CD8-positive, alpha-beta memory T cell (primary cell): Measurements from ENCODE around the gene ENAH. TPM values are rescaled to one million over a fixed set of nuclear protein-coding genes. Genes with fewer than 3 reads are reported as not detected.

ENCODE experiments used
- CTCF ChIA-PET: fragments of 350-600 bp; sonication (Branson Sonifier 250); formaldehyde crosslinking; loops from one replicate; lab custom pipeline; 2021; ENCODE audit warnings: antibody characterized with exemption; lab: Charles Lee
- POLR2A ChIA-PET: fragments of 350-600 bp; sonication (Branson Sonifier 250); formaldehyde crosslinking; loops from one replicate; lab custom pipeline; 2021; ENCODE audit warnings: antibody characterized with exemption; lab: Charles Lee
- DNase-seq, 5 donors: peaks; one replicate each; pipeline versions ENCODE4 v3.0.0 to v3.0.0-alpha.2; 2020 to 2022; ENCODE audit warnings: mixed read lengths in 1 of 5
- H3K27ac ChIP-seq: one replicate; pipeline ENCODE4 v1.7.0; 2013; ENCODE audit warnings: low read depth, mild to moderate bottlenecking, low read length, moderate library complexity
- H3K27me3 ChIP-seq: 2 replicates; pipeline ENCODE4 v1.7.0; 2013; ENCODE audit warnings: low read length, mild to moderate bottlenecking; ENCODE audit not compliant: insufficient read depth, poor library complexity, severe bottlenecking
- H3K36me3 ChIP-seq: 2 replicates; pipeline ENCODE4 v1.7.0; 2013; ENCODE audit warnings: mild to moderate bottlenecking, low read length, moderate library complexity; ENCODE audit not compliant: insufficient read depth
- H3K4me1 ChIP-seq: 2 replicates; pipeline ENCODE4 v1.7.0; 2013; ENCODE audit warnings: mild to moderate bottlenecking, low read length, moderate library complexity; ENCODE audit not compliant: insufficient read depth
- H3K4me3 ChIP-seq: 2 replicates; pipeline ENCODE4 v1.7.0; 2013; ENCODE audit warnings: mild to moderate bottlenecking, low read length
- H3K9me3 ChIP-seq: 2 replicates; pipeline ENCODE4 v1.7.0; 2013; ENCODE audit warnings: mild to moderate bottlenecking, low read length
- H3K27ac Mint-ChIP-seq, 8 donors: one replicate each; pipeline ENCODE4 v1.8.0; 2020 to 2021; ENCODE audit warnings: mixed read lengths in 8 of 8, mild to moderate bottlenecking in 6 of 8, inconsistent platforms in 3 of 8, moderate library complexity in 3 of 8
- H3K27me3 Mint-ChIP-seq, 2 donors: one replicate each; pipeline ENCODE4 v1.8.0; 2020 to 2021; ENCODE audit warnings: mixed read lengths in 2 of 2, mild to moderate bottlenecking in 1 of 2, moderate library complexity in 1 of 2
- H3K36me3 Mint-ChIP-seq, 3 donors: one replicate each; pipeline ENCODE4 v1.8.0; 2020 to 2021; ENCODE audit warnings: mixed read lengths in 3 of 3, inconsistent platforms in 1 of 3, mild to moderate bottlenecking in 1 of 3
- H3K4me1 Mint-ChIP-seq, 3 donors: one replicate each; pipeline ENCODE4 v1.8.0; 2020 to 2021; ENCODE audit warnings: mixed read lengths in 3 of 3, inconsistent platforms in 1 of 3, mild to moderate bottlenecking in 1 of 3
- H3K4me3 Mint-ChIP-seq, 7 donors: one replicate each; pipeline ENCODE4 v1.8.0; 2020 to 2021; ENCODE audit warnings: mixed read lengths in 7 of 7, mild to moderate bottlenecking in 6 of 7, moderate library complexity in 4 of 7, inconsistent platforms in 2 of 7
- H3K9me3 Mint-ChIP-seq, 5 donors: one replicate each; pipeline ENCODE4 v1.8.0; 2020 to 2022; ENCODE audit warnings: mixed read lengths in 5 of 5, mild to moderate bottlenecking in 3 of 5, moderate library complexity in 2 of 5, inconsistent platforms in 1 of 5
- polyA plus RNA-seq: library from polyadenylated mRNA; unstranded; fragments of 300-500 nt; fragmentation: Illumina TruSeq; gene quantifications from one replicate; pipeline ENCODE4 v1.2.3, GENCODE V29; 2021
- total RNA-seq, 2 experiments: library from RNA; stranded (reverse); gene quantifications; one replicate each; pipeline ENCODE4 v1.2.3, GENCODE V29; 2021

Gene ENAH
- total and polyA plus RNA-seq, 3 experiments from 2014 or later: 0.53 TPM; not detected in 1

- CTCF ChIA-PET: interaction anchor here (1.0 to 2.7 kb wide), 6 partner anchors 9 to 34 kb away, joined by 3 to 13 read pairs (median 6); partner anchors contain the start of gene LBR
Measured at GRCh38 chr1:225440380-225441221, 212.3 kb downstream of the ENAH start.

GRCh38 chr1:225437710-225438437, 215.0 kb downstream of the ENAH start:
- peaks cover 16 to 23% (median 22%) of the 10 kb centered on the region in 3 donors for H3K4me1 Mint-ChIP-seq
- Histone ChIP-seq H3K27me3 (no peaks in the 10 kb centered on the region), H3K4me3 (no peak overlapping the region), H3K27ac (no peak overlapping the region), H3K4me1 (peaks cover 18% of the 10 kb centered on the region), H3K9me3 (no peaks in the 10 kb centered on the region), H3K36me3 (no peaks in the 10 kb centered on the region)
- POLR2A ChIA-PET: no interaction called here
- H3K27me3 Mint-ChIP-seq: no peaks in the 10 kb centered on the region
- CTCF ChIA-PET: interaction anchor here (1.3 to 2.7 kb wide), 2 partner anchors 10 to 37 kb away, joined by 6 to 9 read pairs; partner anchors contain the start of gene LBR
- DNase-seq: no peak
- no peak overlapping the region for H3K4me3 Mint-ChIP-seq
- no peaks in the 10 kb centered on the region for H3K9me3 Mint-ChIP-seq
- H3K27ac Mint-ChIP-seq: peak overlapping the region in 1 of 8 donors; percentile 31
- H3K36me3 Mint-ChIP-seq: no peaks in the 10 kb centered on the region

More at GRCh38 chr1:225440380-225441221, 212.3 kb downstream of the ENAH start:
- no peaks in the 10 kb centered on the region for H3K27me3 ChIP-seq
- H3K9me3 ChIP-seq: no peaks in the 10 kb centered on the region
- Mint-ChIP-seq H3K36me3 (no peaks in the 10 kb centered on the region), H3K4me3 (no peak overlapping the region), H3K27ac (no peak overlapping the region), H3K4me1 (peaks cover 38 to 48% (median 47%) of the 10 kb centered on the region in 3 donors), H3K9me3 (no peaks in the 10 kb centered on the region), H3K27me3 (no peaks in the 10 kb centered on the region)
- no peak for DNase-seq
- POLR2A ChIA-PET: interaction anchor here (0.9 to 1.3 kb wide), 2 partner anchors 26 to 27 kb away, joined by 3 to 4 read pairs; no protein-coding TSS in a partner anchor
- H3K36me3 ChIP-seq: no peaks in the 10 kb centered on the region
- H3K27ac ChIP-seq: no peak overlapping the region
- no peak overlapping the region for H3K4me3 ChIP-seq
- peaks cover 43% of the 10 kb centered on the region for H3K4me1 ChIP-seq

Other genes with a start within 250 kb of the ENAH start
- gene LBR, start 225.1 kb downstream of the ENAH start, total RNA-seq: 100 to 1,000 TPM; 125 to 132 TPM
- gene LBR, start 225.1 kb downstream of the ENAH start, polyA plus RNA-seq: 110 TPM
- gene SRP9, start 124.7 kb upstream of the ENAH start, total RNA-seq: 100 to 1,000 TPM; 339 TPM
- 293 TPM for gene SRP9, start 124.7 kb upstream of the ENAH start, polyA plus RNA-seq
- gene EPHX1, start 157.0 kb upstream of the ENAH start, total RNA-seq: 1 to 10 TPM; 2.2 to 3.0 TPM
- gene EPHX1, start 157.0 kb upstream of the ENAH start, polyA plus RNA-seq: 1.8 TPM
- 10 to 100 TPM; 51.4 to 55.5 TPM for gene TMEM63A, start 229.3 kb upstream of the ENAH start, total RNA-seq
- gene TMEM63A, start 229.3 kb upstream of the ENAH start, polyA plus RNA-seq: 50.6 TPM
- not detected for gene LEFTY1, start 236.0 kb upstream of the ENAH start, total RNA-seq
- 0.21 TPM for gene LEFTY1, start 236.0 kb upstream of the ENAH start, polyA plus RNA-seq